GM23338 (cell line): ENCODE results near the gene UBE2K. TPM values are rescaled to one million over a fixed set of nuclear protein-coding genes. Genes with fewer than 3 reads are reported as not detected.

Source experiments
- ATAC-seq: fragments of 200-7000 bp; cut with Tn5 transposase; 3 replicates; pipeline ENCODE4 v1.9.1; 2020
- DNase-seq: peaks from one replicate; pipeline ENCODE4 v3.0.0-alpha.2; 2015; ENCODE audit warnings: low spot score
- H2AFZ ChIP-seq: fragments of 200-600 bp; sonication (generic); 2 replicates; pipeline ENCODE4 v1.8.0; 2016; ENCODE audit warnings: antibody characterized with exemption, mild to moderate bottlenecking, moderate library complexity
- H3F3A ChIP-seq: fragments of 200-600 bp; sonication (generic); replicated peaks from 2 replicates; pipeline ENCODE4 v1.8.0; 2017; ENCODE audit warnings: antibody characterized with exemption, mixed run types, low read depth
- H3K27ac ChIP-seq: fragments of 200-600 bp; sonication (generic); 2 replicates; pipeline ENCODE4 v1.6.1; 2016; ENCODE audit warnings: low read depth
- H3K27me3 ChIP-seq: fragments of 200-600 bp; sonication (generic); 2 replicates; pipeline ENCODE4 v1.8.0; 2016; ENCODE audit warnings: mild to moderate bottlenecking, mixed run types, moderate library complexity; ENCODE audit not compliant: insufficient read depth
- H3K36me3 ChIP-seq: fragments of 200-600 bp; sonication (generic); 2 replicates; pipeline ENCODE4 v1.8.0; 2016; ENCODE audit warnings: mild to moderate bottlenecking; ENCODE audit not compliant: insufficient read depth
- H3K4me1 ChIP-seq: fragments of 200-600 bp; sonication (generic); 2 replicates; pipeline ENCODE4 v1.8.0; 2016; ENCODE audit warnings: mild to moderate bottlenecking, moderate library complexity; ENCODE audit not compliant: insufficient read depth
- H3K4me2 ChIP-seq: fragments of 200-600 bp; sonication (generic); 2 replicates; pipeline ENCODE4 v1.7.1; 2017; ENCODE audit warnings: mixed run types
- H3K4me3 ChIP-seq: fragments of 200-600 bp; sonication (generic); 2 replicates; pipeline ENCODE4 v1.6.1; 2016; ENCODE audit warnings: mixed run types
- H3K79me2 ChIP-seq: fragments of 200-600 bp; sonication (generic); replicated peaks from 2 replicates; pipeline ENCODE4 v1.8.0; 2017; ENCODE audit warnings: mild to moderate bottlenecking; ENCODE audit not compliant: insufficient read depth
- H3K9me2 ChIP-seq: fragments of 200-600 bp; sonication (generic); 2 replicates; pipeline ENCODE4 v1.8.0; 2017; ENCODE audit not compliant: insufficient read depth
- H4K20me1 ChIP-seq: fragments of 200-600 bp; sonication (generic); replicated peaks from 2 replicates; pipeline ENCODE4 v1.8.0; 2017; ENCODE audit warnings: mild to moderate bottlenecking; ENCODE audit not compliant: insufficient read depth
- H3K27ac Mint-ChIP-seq: 2 replicates; pipeline ENCODE4 v1.8.0; 2020; ENCODE audit warnings: inconsistent platforms, mild to moderate bottlenecking, moderate library complexity, mixed read lengths
- H3K27me3 Mint-ChIP-seq: 3 replicates; pipeline ENCODE4 v1.8.0; 2022; ENCODE audit warnings: low read depth, mild to moderate bottlenecking, moderate library complexity, mixed read lengths, inconsistent platforms; ENCODE audit not compliant: insufficient read depth, poor library complexity
- H3K36me3 Mint-ChIP-seq: 3 replicates; pipeline ENCODE4 v1.8.0; 2021; ENCODE audit warnings: low read depth, mild to moderate bottlenecking, inconsistent platforms, moderate library complexity, mixed read lengths
- H3K4me1 Mint-ChIP-seq: 3 replicates; pipeline ENCODE4 v1.8.0; 2020; ENCODE audit warnings: mild to moderate bottlenecking, inconsistent platforms, mixed read lengths
- H3K4me3 Mint-ChIP-seq: 3 replicates; pipeline ENCODE4 v1.8.0; 2021; ENCODE audit warnings: moderate library complexity, mild to moderate bottlenecking, inconsistent platforms, mixed read lengths
- H3K9me3 Mint-ChIP-seq: 3 replicates; pipeline ENCODE4 v1.8.0; 2020; ENCODE audit warnings: moderate library complexity, mild to moderate bottlenecking, inconsistent platforms, mixed read lengths
- CREB1 ChIP-seq: fragments of 250-450 bp; sonication (Bioruptor Pico); IDR thresholded peaks from 2 replicates; pipeline ENCODE4 v1.5.0; 2020; ENCODE audit warnings: low read depth, mild to moderate bottlenecking, moderate library complexity
- CTCF ChIP-seq, 2 experiments: fragments of 200-600 bp in 1 of 2; sonication (generic) in 1 of 2; conservative IDR thresholded peaks; 2 replicates each; pipeline versions ENCODE4 v1.5.1 to v1.6.1; 2016 to 2017; ENCODE audit warnings: antibody characterized with exemption in 2 of 2, low read depth in 2 of 2, mild to moderate bottlenecking in 2 of 2, moderate library complexity in 1 of 2
- NANOG ChIP-seq: IDR thresholded peaks from 2 replicates; pipeline ENCODE4 v1.6.1; 2016; ENCODE audit warnings: antibody characterized with exemption, borderline replicate concordance
- REST ChIP-seq: IDR thresholded peaks from one replicate; pipeline ENCODE4 v1.6.1; 2018; ENCODE audit warnings: antibody characterized with exemption; ENCODE audit not compliant: unreplicated experiment
- STAT1 ChIP-seq: IDR thresholded peaks from one replicate; pipeline ENCODE4 v1.6.1; 2016; ENCODE audit warnings: antibody characterized with exemption; ENCODE audit not compliant: unreplicated experiment
- ZNF114 ChIP-seq: fragments of 250-450 bp; sonication (Bioruptor Pico); IDR thresholded peaks from 2 replicates; pipeline ENCODE4 v1.5.0; 2020; ENCODE audit warnings: mild to moderate bottlenecking, moderate library complexity
- ZNF331 ChIP-seq: fragments of 250-450 bp; sonication (Bioruptor Pico); IDR thresholded peaks from 2 replicates; pipeline ENCODE4 v1.5.0; 2020; ENCODE audit warnings: low read depth, mild to moderate bottlenecking, moderate library complexity
- polyA plus RNA-seq: library from polyadenylated mRNA; unstranded; fragments of >200 nt; fragmentation: Nextera tagmentation; extraction: Ambion mirVana; gene quantifications from 2 replicates; pipeline ENCODE4 v1.2.1, GENCODE V29; 2016
- total RNA-seq: library from RNA; depleted of rRNA; stranded (reverse); fragments of >200 nt; shearing (Covaris generic); gene quantifications from 2 replicates; pipeline ENCODE4 v1.2.3, GENCODE V29; 2014
- TF ChIP-seq, protein P1 (sequence below): fragments of 250-450 bp; sonication (Bioruptor Pico); IDR thresholded peaks from 2 replicates; pipeline ENCODE4 v1.5.0; 2020; ENCODE audit warnings: mild to moderate bottlenecking, moderate library complexity

The UBE2K gene
- total and polyA plus RNA-seq, 2 experiments from 2014 or later: 97.7 to 207 TPM

GRCh38 chr4:39712819-39713607 lies 15.1 kb downstream of the UBE2K start:
- H3K27ac Mint-ChIP-seq: no peak overlapping the region
- no peak for DNase-seq

GRCh38 chr4:39713691-39714090 lies 15.8 kb downstream of the UBE2K start:
- H3K27me3 Mint-ChIP-seq: peaks cover 3% of the 10 kb centered on the region
- TF ChIP-seq, protein P1, sequence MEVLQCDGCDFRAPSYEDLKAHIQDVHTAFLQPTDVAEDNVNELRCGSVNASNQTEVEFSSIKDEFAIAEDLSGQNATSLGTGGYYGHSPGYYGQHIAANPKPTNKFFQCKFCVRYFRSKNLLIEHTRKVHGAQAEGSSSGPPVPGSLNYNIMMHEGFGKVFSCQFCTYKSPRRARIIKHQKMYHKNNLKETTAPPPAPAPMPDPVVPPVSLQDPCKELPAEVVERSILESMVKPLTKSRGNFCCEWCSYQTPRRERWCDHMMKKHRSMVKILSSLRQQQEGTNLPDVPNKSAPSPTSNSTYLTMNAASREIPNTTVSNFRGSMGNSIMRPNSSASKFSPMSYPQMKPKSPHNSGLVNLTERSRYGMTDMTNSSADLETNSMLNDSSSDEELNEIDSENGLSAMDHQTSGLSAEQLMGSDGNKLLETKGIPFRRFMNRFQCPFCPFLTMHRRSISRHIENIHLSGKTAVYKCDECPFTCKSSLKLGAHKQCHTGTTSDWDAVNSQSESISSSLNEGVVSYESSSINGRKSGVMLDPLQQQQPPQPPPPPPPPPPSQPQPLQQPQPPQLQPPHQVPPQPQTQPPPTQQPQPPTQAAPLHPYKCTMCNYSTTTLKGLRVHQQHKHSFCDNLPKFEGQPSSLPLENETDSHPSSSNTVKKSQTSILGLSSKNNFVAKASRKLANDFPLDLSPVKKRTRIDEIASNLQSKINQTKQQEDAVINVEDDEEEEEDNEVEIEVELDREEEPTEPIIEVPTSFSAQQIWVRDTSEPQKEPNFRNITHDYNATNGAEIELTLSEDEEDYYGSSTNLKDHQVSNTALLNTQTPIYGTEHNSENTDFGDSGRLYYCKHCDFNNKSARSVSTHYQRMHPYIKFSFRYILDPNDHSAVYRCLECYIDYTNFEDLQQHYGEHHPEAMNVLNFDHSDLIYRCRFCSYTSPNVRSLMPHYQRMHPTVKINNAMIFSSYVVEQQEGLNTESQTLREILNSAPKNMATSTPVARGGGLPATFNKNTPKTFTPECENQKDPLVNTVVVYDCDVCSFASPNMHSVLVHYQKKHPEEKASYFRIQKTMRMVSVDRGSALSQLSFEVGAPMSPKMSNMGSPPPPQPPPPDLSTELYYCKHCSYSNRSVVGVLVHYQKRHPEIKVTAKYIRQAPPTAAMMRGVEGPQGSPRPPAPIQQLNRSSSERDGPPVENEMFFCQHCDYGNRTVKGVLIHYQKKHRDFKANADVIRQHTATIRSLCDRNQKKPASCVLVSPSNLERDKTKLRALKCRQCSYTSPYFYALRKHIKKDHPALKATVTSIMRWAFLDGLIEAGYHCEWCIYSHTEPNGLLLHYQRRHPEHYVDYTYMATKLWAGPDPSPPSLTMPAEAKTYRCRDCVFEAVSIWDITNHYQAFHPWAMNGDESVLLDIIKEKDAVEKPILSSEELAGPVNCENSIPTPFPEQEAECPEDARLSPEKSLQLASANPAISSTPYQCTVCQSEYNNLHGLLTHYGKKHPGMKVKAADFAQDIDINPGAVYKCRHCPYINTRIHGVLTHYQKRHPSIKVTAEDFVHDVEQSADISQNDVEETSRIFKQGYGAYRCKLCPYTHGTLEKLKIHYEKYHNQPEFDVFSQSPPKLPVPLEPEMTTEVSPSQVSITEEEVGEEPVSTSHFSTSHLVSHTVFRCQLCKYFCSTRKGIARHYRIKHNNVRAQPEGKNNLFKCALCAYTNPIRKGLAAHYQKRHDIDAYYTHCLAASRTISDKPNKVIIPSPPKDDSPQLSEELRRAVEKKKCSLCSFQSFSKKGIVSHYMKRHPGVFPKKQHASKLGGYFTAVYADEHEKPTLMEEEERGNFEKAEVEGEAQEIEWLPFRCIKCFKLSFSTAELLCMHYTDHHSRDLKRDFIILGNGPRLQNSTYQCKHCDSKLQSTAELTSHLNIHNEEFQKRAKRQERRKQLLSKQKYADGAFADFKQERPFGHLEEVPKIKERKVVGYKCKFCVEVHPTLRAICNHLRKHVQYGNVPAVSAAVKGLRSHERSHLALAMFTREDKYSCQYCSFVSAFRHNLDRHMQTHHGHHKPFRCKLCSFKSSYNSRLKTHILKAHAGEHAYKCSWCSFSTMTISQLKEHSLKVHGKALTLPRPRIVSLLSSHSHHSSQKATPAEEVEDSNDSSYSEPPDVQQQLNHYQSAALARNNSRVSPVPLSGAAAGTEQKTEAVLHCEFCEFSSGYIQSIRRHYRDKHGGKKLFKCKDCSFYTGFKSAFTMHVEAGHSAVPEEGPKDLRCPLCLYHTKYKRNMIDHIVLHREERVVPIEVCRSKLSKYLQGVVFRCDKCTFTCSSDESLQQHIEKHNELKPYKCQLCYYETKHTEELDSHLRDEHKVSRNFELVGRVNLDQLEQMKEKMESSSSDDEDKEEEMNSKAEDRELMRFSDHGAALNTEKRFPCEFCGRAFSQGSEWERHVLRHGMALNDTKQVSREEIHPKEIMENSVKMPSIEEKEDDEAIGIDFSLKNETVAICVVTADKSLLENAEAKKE (CRISPR knock-in tag): no peak
- TF ChIP-seq CTCF (conservative IDR thresholded peaks at IDR 0.05; ENCODE audit: low read depth in 2 of 2): no peak
- TF ChIP-seq ZNF114 (CRISPR knock-in tag): no peak
- TF ChIP-seq CREB1: no peak
- no peak for TF ChIP-seq NANOG
- TF ChIP-seq REST: no peak
- no peak for TF ChIP-seq STAT1
- Histone ChIP-seq H3K4me1 (no peaks in the 10 kb centered on the region), H3K79me2 (peaks cover 100% of the 10 kb centered on the region), H4K20me1 (peaks cover 69% of the 10 kb centered on the region), H3K4me3 (no peak overlapping the region), H3K9me2 (no peaks in the 10 kb centered on the region), H3K36me3 (no peaks in the 10 kb centered on the region), H2AFZ (no peak overlapping the region), H3K27me3 (no peaks in the 10 kb centered on the region), H3K4me2 (no peak overlapping the region), H3K27ac (no peak overlapping the region; the same call in 1 of the 2 replicates), H3F3A (0 out of 2 replicates have a peak, but pooled peaks cover 6% of the 10 kb centered on the region)
- H3K9me3 Mint-ChIP-seq: peaks cover 7% of the 10 kb centered on the region; the same call in 2 of the 3 replicates
- H3K4me3 Mint-ChIP-seq: no peak overlapping the region
- H3K4me1 Mint-ChIP-seq: peaks cover 2% of the 10 kb centered on the region; the same call in 2 of the 3 replicates
- H3K27ac Mint-ChIP-seq: no peak overlapping the region
- peaks cover 42% of the 10 kb centered on the region for H3K36me3 Mint-ChIP-seq
- no peak for ATAC-seq
- no peak for DNase-seq

More at GRCh38 chr4:39712819-39713607, 15.1 kb downstream of the UBE2K start:
- Histone ChIP-seq H3K27ac (no peak overlapping the region), H4K20me1 (peaks cover 76% of the 10 kb centered on the region), H3F3A (0 out of 2 replicates have a peak, but pooled peaks cover 6% of the 10 kb centered on the region), H3K4me2 (no peak overlapping the region), H3K4me1 (no peaks in the 10 kb centered on the region), H3K79me2 (peaks cover 100% of the 10 kb centered on the region), H2AFZ (no peak overlapping the region), H3K27me3 (no peaks in the 10 kb centered on the region), H3K4me3 (no peak overlapping the region), H3K36me3 (no peaks in the 10 kb centered on the region), H3K9me2 (no peaks in the 10 kb centered on the region)
- H3K27me3 Mint-ChIP-seq: peaks cover 3% of the 10 kb centered on the region
- no peak for TF ChIP-seq ZNF331 (CRISPR knock-in tag)
- H3K4me1 Mint-ChIP-seq: peaks cover 3% of the 10 kb centered on the region
- ATAC-seq: no peak
- H3K4me3 Mint-ChIP-seq: no peak overlapping the region
- H3K9me3 Mint-ChIP-seq: peaks cover 6% of the 10 kb centered on the region; the same call in 2 of the 3 replicates
- peaks cover 39% of the 10 kb centered on the region for H3K36me3 Mint-ChIP-seq
